Natural killer cell (primary cell): ENCODE data around the gene GATD1. TPM values are rescaled to one million over a fixed set of nuclear protein-coding genes. Genes with fewer than 3 reads are reported as not detected.

Experiments
- ATAC-seq, 3 donors: fragments of 150-1000 bp in 2 of 3; fragments of 200-7000 bp in 1 of 3; cut with Tn5 transposase; 1 replicate in 1 of 3; 2 replicates in 2 of 3; pipeline ENCODE4 v1.10.0; 2021; ENCODE audit warnings: mild to moderate bottlenecking in 2 of 3, moderate library complexity in 2 of 3
- DNase-seq, 2 donors: peaks; one replicate each; pipeline versions ENCODE4 v3.0.0 to v3.0.0-alpha.2; 2013 to 2021; ENCODE audit warnings: mixed read lengths in 1 of 2
- H3K27ac ChIP-seq: one replicate; pipeline ENCODE4 v1.5.1; 2013; ENCODE audit warnings: mild to moderate bottlenecking, low read length
- H3K27me3 ChIP-seq: one replicate; pipeline ENCODE4 v1.6.1; 2013; ENCODE audit warnings: low read length; ENCODE audit not compliant: control insufficient read depth, insufficient read depth
- H3K36me3 ChIP-seq: one replicate; pipeline ENCODE4 v1.6.1; 2013; ENCODE audit warnings: low read length; ENCODE audit not compliant: control insufficient read depth, insufficient read depth
- H3K4me1 ChIP-seq: one replicate; pipeline ENCODE4 v1.6.1; 2013; ENCODE audit warnings: low read length; ENCODE audit not compliant: control insufficient read depth, insufficient read depth
- H3K4me3 ChIP-seq: one replicate; pipeline ENCODE4 v1.5.1; 2013; ENCODE audit warnings: low read length
- H3K9me3 ChIP-seq: one replicate; pipeline ENCODE4 v1.6.1; 2013; ENCODE audit warnings: low read length; ENCODE audit not compliant: control insufficient read depth, insufficient read depth
- H3K27ac Mint-ChIP-seq, 2 donors: one replicate each; pipeline ENCODE4 v1.8.0; 2022; ENCODE audit warnings: mild to moderate bottlenecking in 2 of 2, mixed read lengths in 2 of 2, moderate library complexity in 1 of 2
- H3K27me3 Mint-ChIP-seq, 2 donors: one replicate each; pipeline ENCODE4 v1.8.0; 2022; ENCODE audit warnings: low read depth in 2 of 2, mixed read lengths in 2 of 2
- H3K36me3 Mint-ChIP-seq: one replicate; pipeline ENCODE4 v1.8.0; 2022; ENCODE audit warnings: mixed read lengths
- H3K4me1 Mint-ChIP-seq, 2 donors: one replicate each; pipeline ENCODE4 v1.8.0; 2022; ENCODE audit warnings: mixed read lengths in 2 of 2
- H3K4me3 Mint-ChIP-seq: one replicate; pipeline ENCODE4 v1.8.0; 2022; ENCODE audit warnings: mild to moderate bottlenecking, moderate library complexity, mixed read lengths
- H3K9me3 Mint-ChIP-seq, 2 donors: one replicate each; pipeline ENCODE4 v1.8.0; 2022; ENCODE audit warnings: mixed read lengths in 2 of 2
- CTCF ChIP-seq: fragments of 200-600 bp; IDR thresholded peaks from one replicate; pipeline ENCODE4 v1.8.0; 2022; ENCODE audit warnings: antibody characterized with exemption
- WGBS: methylation state at CpG from one replicate; pipeline ENCODE4 v1.1.7; 2013; ENCODE audit warnings: missing lambda C conversion rate; ENCODE audit not compliant: insufficient coverage; 5-methylcytosine and 5-hydroxymethylcytosine counted together
- intact Hi-C: fragments of 100-400 bp; cut with micrococcal nuclease; formaldehyde crosslinking; loops from one replicate; pipeline ENCODE4 v1.14.2; 2022
- total RNA-seq, 4 donors: library from RNA; stranded (reverse); fragments of 120-200 nt in 1 of 4; gene quantifications; one replicate each; pipeline versions ENCODE4 v1.2.3 to v1.2.4, GENCODE V29; 2013 to 2022

Gene GATD1
- total RNA-seq, 3 donors from 2014 or later (not counting 1 experiment from before 2014, with no cell fraction given): 40.4 to 43.1 (median 42.1) TPM

GRCh38 chr11:804599-804964 is 27.3 kb upstream of the GATD1 start:
- no peaks in the 10 kb centered on the region for H3K9me3 ChIP-seq
- Mint-ChIP-seq H3K9me3 (no peaks in the 10 kb centered on the region), H3K4me3 (peak overlapping the region; percentile 81), H3K36me3 (no peaks in the 10 kb centered on the region), H3K27me3 (no peaks in the 10 kb centered on the region), H3K27ac (peak overlapping the region; percentile 61 to 81), H3K4me1 (peaks cover 11 to 19% of the 10 kb centered on the region in 2 donors)
- H3K27me3 ChIP-seq: no peaks in the 10 kb centered on the region
- ATAC-seq: no peak
- DNase-seq: no peak
- H3K4me3 ChIP-seq: peak overlapping the region; percentile 65
- intact Hi-C loops: no loop called here
- H3K27ac ChIP-seq: peak overlapping the region; percentile 64
- 11% methylated on average over 13 of the region's 18 CpGs for WGBS
- H3K36me3 ChIP-seq: peaks cover 5% of the 10 kb centered on the region
- peaks cover 29% of the 10 kb centered on the region for H3K4me1 ChIP-seq
- no peak for TF ChIP-seq CTCF

GRCh38 chr11:803770-804598 is 26.7 kb upstream of the GATD1 start:
- no peaks in the 10 kb centered on the region for H3K9me3 Mint-ChIP-seq
- no peaks in the 10 kb centered on the region for H3K36me3 Mint-ChIP-seq
- peaks cover 5% of the 10 kb centered on the region for H3K36me3 ChIP-seq
- H3K9me3 ChIP-seq: no peaks in the 10 kb centered on the region
- peak overlapping the region; percentile 64 for H3K27ac ChIP-seq
- WGBS: 67% methylated on average over 26 of the region's 26 CpGs
- H3K4me3 Mint-ChIP-seq: peak overlapping the region; percentile 81
- peaks cover 27% of the 10 kb centered on the region for H3K4me1 ChIP-seq
- TF ChIP-seq CTCF: no peak
- no peak for DNase-seq
- no peaks in the 10 kb centered on the region for H3K27me3 ChIP-seq
- H3K4me3 ChIP-seq: no peak overlapping the region
- H3K27ac Mint-ChIP-seq: peak overlapping the region; percentile 61 to 81
- H3K4me1 Mint-ChIP-seq: peaks cover 6 to 17% of the 10 kb centered on the region in 2 donors
- H3K27me3 Mint-ChIP-seq: no peaks in the 10 kb centered on the region
- ATAC-seq: no peak
- intact Hi-C loops: no loop called here

- 93% methylated on average over 6 of the region's 8 CpGs for WGBS
- Histone ChIP-seq H3K27ac (no peak overlapping the region), H3K36me3 (peaks cover 5% of the 10 kb centered on the region), H3K9me3 (no peaks in the 10 kb centered on the region), H3K4me1 (peaks cover 25% of the 10 kb centered on the region), H3K4me3 (no peak overlapping the region), H3K27me3 (no peaks in the 10 kb centered on the region)
- peaks cover under 1 to 11% of the 10 kb centered on the region in 2 donors for H3K4me1 Mint-ChIP-seq
- no peaks in the 10 kb centered on the region for H3K36me3 Mint-ChIP-seq
- intact Hi-C loops: no loop called here
- TF ChIP-seq CTCF: no peak
- H3K27me3 Mint-ChIP-seq: no peaks in the 10 kb centered on the region
- ATAC-seq (no peak), DNase-seq (no peak)
- H3K9me3 Mint-ChIP-seq: no peaks in the 10 kb centered on the region
- peak overlapping the region; percentile 49 for H3K4me3 Mint-ChIP-seq
- no peak overlapping the region for H3K27ac Mint-ChIP-seq
Measured at GRCh38 chr11:803467-803742, 26.1 kb upstream of the GATD1 start.
